ENCODE results near the gene MAG.

MAG gene

DNA sequence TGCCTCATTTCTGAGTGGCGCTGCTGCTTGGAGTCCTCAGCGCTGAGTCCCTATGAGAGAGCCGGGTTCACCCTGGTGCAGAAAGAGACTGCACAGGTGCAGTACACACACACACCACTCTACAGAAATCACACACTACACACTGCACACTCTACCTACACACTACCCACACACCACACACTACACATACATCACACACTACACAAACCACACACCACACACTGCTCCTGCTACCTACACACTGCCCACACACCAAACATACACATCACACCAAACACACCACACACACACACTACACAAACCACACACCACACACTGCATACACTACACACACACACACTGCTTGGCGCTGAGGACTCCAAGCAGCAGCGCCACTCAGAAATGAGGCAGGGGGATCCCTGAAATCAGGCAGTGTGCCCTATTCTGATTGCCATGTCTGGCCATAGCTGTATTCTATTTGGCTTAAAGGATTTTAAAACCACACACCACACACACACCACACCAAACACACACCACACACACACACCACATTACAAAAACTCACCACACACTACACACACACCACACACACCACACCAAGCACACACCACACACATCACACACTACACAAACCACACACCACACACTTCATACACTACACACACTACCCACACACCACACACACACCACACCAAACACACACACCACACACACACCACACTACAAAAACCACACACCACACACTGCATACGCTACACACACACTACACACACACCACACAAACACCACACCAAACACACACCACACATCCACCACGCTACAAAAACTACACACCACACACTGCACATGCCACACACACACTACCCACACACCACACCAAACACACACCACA is 4.9 kb downstream of the MAG start:
- ATAC-seq = no peak; the same call in 2 of the 3 replicates
- TF ChIP-seq, protein P1, sequence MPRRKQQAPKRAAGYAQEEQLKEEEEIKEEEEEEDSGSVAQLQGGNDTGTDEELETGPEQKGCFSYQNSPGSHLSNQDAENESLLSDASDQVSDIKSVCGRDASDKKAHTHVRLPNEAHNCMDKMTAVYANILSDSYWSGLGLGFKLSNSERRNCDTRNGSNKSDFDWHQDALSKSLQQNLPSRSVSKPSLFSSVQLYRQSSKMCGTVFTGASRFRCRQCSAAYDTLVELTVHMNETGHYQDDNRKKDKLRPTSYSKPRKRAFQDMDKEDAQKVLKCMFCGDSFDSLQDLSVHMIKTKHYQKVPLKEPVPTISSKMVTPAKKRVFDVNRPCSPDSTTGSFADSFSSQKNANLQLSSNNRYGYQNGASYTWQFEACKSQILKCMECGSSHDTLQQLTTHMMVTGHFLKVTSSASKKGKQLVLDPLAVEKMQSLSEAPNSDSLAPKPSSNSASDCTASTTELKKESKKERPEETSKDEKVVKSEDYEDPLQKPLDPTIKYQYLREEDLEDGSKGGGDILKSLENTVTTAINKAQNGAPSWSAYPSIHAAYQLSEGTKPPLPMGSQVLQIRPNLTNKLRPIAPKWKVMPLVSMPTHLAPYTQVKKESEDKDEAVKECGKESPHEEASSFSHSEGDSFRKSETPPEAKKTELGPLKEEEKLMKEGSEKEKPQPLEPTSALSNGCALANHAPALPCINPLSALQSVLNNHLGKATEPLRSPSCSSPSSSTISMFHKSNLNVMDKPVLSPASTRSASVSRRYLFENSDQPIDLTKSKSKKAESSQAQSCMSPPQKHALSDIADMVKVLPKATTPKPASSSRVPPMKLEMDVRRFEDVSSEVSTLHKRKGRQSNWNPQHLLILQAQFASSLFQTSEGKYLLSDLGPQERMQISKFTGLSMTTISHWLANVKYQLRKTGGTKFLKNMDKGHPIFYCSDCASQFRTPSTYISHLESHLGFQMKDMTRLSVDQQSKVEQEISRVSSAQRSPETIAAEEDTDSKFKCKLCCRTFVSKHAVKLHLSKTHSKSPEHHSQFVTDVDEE (CRISPR knock-in tag; IDR thresholded peaks at IDR 0.05) = no peak
- TF ChIP-seq RARB (CRISPR knock-in tag; IDR thresholded peaks at IDR 0.05) (no peak), ESRRG (CRISPR knock-in tag; IDR thresholded peaks at IDR 0.05) (no peak), ZNF70 (CRISPR knock-in tag; IDR thresholded peaks at IDR 0.05) (no peak), BACH2 (CRISPR knock-in tag; IDR thresholded peaks at IDR 0.05; ENCODE audit: borderline replicate concordance) (no peak), ISL1 (CRISPR knock-in tag; IDR thresholded peaks at IDR 0.05) (no peak)
- TF ChIP-seq, protein P2, sequence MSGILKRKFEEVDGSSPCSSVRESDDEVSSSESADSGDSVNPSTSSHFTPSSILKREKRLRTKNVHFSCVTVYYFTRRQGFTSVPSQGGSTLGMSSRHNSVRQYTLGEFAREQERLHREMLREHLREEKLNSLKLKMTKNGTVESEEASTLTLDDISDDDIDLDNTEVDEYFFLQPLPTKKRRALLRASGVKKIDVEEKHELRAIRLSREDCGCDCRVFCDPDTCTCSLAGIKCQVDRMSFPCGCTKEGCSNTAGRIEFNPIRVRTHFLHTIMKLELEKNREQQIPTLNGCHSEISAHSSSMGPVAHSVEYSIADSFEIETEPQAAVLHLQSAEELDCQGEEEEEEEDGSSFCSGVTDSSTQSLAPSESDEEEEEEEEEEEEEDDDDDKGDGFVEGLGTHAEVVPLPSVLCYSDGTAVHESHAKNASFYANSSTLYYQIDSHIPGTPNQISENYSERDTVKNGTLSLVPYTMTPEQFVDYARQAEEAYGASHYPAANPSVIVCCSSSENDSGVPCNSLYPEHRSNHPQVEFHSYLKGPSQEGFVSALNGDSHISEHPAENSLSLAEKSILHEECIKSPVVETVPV (CRISPR knock-in tag; IDR thresholded peaks at IDR 0.05) = no peak

DNA sequence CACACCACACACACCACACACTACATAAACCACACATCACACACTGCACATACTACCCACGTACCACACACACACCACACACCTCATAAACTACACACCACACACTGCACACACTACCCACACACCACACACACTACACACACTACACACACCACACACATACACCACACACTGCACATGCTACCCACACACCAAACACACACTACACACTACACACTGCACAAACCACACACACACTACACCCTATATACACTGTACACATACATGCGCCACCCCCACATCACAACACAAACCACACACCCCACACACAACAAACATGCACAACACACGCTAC is 5.5 kb downstream of the MAG start:
- ATAC-seq = no peak
- TF ChIP-seq, protein P3, sequence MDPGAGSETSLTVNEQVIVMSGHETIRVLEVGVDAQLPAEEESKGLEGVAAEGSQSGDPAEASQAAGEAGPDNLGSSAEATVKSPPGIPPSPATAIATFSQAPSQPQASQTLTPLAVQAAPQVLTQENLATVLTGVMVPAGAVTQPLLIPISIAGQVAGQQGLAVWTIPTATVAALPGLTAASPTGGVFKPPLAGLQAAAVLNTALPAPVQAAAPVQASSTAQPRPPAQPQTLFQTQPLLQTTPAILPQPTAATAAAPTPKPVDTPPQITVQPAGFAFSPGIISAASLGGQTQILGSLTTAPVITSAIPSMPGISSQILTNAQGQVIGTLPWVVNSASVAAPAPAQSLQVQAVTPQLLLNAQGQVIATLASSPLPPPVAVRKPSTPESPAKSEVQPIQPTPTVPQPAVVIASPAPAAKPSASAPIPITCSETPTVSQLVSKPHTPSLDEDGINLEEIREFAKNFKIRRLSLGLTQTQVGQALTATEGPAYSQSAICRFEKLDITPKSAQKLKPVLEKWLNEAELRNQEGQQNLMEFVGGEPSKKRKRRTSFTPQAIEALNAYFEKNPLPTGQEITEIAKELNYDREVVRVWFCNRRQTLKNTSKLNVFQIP (CRISPR knock-in tag; IDR thresholded peaks at IDR 0.05; ENCODE audit: borderline replicate concordance, low read depth) = no peak
- no peak for TF ChIP-seq ZFP3 (CRISPR knock-in tag; IDR thresholded peaks at IDR 0.05)
- no peak for TF ChIP-seq CSDC2 (CRISPR knock-in tag; IDR thresholded peaks at IDR 0.05)
- TF ChIP-seq ISL1 (CRISPR knock-in tag; IDR thresholded peaks at IDR 0.05) = no peak
- no peak for TF ChIP-seq TCF4 (CRISPR knock-in tag; IDR thresholded peaks at IDR 0.05; ENCODE audit: borderline replicate concordance)
- no peak for TF ChIP-seq GLIS3 (CRISPR knock-in tag; IDR thresholded peaks at IDR 0.05)
- no peak for TF ChIP-seq OSR1 (CRISPR knock-in tag; IDR thresholded peaks at IDR 0.05)
- TF ChIP-seq, protein P4, sequence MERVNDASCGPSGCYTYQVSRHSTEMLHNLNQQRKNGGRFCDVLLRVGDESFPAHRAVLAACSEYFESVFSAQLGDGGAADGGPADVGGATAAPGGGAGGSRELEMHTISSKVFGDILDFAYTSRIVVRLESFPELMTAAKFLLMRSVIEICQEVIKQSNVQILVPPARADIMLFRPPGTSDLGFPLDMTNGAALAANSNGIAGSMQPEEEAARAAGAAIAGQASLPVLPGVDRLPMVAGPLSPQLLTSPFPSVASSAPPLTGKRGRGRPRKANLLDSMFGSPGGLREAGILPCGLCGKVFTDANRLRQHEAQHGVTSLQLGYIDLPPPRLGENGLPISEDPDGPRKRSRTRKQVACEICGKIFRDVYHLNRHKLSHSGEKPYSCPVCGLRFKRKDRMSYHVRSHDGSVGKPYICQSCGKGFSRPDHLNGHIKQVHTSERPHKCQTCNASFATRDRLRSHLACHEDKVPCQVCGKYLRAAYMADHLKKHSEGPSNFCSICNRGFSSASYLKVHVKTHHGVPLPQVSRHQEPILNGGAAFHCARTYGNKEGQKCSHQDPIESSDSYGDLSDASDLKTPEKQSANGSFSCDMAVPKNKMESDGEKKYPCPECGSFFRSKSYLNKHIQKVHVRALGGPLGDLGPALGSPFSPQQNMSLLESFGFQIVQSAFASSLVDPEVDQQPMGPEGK (CRISPR knock-in tag; IDR thresholded peaks at IDR 0.05; ENCODE audit: borderline replicate concordance) = no peak
- TF ChIP-seq SNAI2 (CRISPR knock-in tag; IDR thresholded peaks at IDR 0.05) = no peak
- TF ChIP-seq ZNF565 (CRISPR knock-in tag; conservative IDR thresholded peaks at IDR 0.05; ENCODE audit: low read depth) = no peak
- TF ChIP-seq RARB (CRISPR knock-in tag; IDR thresholded peaks at IDR 0.05) = no peak
- TF ChIP-seq, protein P2 (CRISPR knock-in tag; IDR thresholded peaks at IDR 0.05) = no peak
- TF ChIP-seq ESRRG (CRISPR knock-in tag; IDR thresholded peaks at IDR 0.05) = no peak
- TF ChIP-seq ARNTL (CRISPR knock-in tag; IDR thresholded peaks at IDR 0.05; ENCODE audit: borderline replicate concordance, low read depth) = no peak
- no peak for TF ChIP-seq ZC3H10 (CRISPR knock-in tag; IDR thresholded peaks at IDR 0.05)
- no peak for TF ChIP-seq ZNF8 (CRISPR knock-in tag; IDR thresholded peaks at IDR 0.05)
- no peak for TF ChIP-seq PPARA (CRISPR knock-in tag; IDR thresholded peaks at IDR 0.05; ENCODE audit: borderline replicate concordance)

DNA sequence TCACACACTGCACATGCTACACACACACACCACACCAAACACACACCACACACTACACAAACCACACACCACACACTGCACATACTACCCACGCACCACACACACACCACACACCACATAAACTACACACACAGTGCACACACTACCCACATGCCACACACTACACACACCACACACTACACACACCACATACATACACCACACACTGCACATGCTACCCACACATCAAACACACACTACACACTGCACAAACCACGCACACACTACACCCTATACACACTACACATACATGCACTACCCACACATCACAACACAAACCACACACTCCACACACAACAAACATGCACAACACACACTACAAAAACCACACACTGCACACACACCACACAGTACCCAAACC is 6.0 kb downstream of the MAG start:
- TF ChIP-seq TOX (CRISPR knock-in tag; IDR thresholded peaks at IDR 0.05; ENCODE audit: borderline replicate concordance) = no peak
- no peak for TF ChIP-seq GLIS3 (CRISPR knock-in tag; IDR thresholded peaks at IDR 0.05)
- TF ChIP-seq, protein P1 (CRISPR knock-in tag; IDR thresholded peaks at IDR 0.05) = no peak
- TF ChIP-seq ZC3H10 (CRISPR knock-in tag; IDR thresholded peaks at IDR 0.05) = no peak
- TF ChIP-seq ESRRG (CRISPR knock-in tag; IDR thresholded peaks at IDR 0.05) = no peak
- TF ChIP-seq TCF4 (CRISPR knock-in tag; IDR thresholded peaks at IDR 0.05; ENCODE audit: borderline replicate concordance) = no peak
- no peak for TF ChIP-seq BACH2 (CRISPR knock-in tag; IDR thresholded peaks at IDR 0.05; ENCODE audit: borderline replicate concordance)
- TF ChIP-seq ZNF8 (CRISPR knock-in tag; IDR thresholded peaks at IDR 0.05) = no peak
- no peak for TF ChIP-seq PPARA (CRISPR knock-in tag; IDR thresholded peaks at IDR 0.05; ENCODE audit: borderline replicate concordance)
- TF ChIP-seq, protein P5, sequence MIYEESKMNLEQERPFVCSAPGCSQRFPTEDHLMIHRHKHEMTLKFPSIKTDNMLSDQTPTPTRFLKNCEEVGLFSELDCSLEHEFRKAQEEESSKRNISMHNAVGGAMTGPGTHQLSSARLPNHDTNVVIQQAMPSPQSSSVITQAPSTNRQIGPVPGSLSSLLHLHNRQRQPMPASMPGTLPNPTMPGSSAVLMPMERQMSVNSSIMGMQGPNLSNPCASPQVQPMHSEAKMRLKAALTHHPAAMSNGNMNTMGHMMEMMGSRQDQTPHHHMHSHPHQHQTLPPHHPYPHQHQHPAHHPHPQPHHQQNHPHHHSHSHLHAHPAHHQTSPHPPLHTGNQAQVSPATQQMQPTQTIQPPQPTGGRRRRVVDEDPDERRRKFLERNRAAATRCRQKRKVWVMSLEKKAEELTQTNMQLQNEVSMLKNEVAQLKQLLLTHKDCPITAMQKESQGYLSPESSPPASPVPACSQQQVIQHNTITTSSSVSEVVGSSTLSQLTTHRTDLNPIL (CRISPR knock-in tag; IDR thresholded peaks at IDR 0.05; ENCODE audit: low read depth) = no peak
- ATAC-seq = no peak

Data from SK-N-SH treated with all-trans-retinoic acid at 6 μM for 48 hours (cell line).